Measurements from ENCODE around the gene PRCP.

The PRCP gene

DNA sequence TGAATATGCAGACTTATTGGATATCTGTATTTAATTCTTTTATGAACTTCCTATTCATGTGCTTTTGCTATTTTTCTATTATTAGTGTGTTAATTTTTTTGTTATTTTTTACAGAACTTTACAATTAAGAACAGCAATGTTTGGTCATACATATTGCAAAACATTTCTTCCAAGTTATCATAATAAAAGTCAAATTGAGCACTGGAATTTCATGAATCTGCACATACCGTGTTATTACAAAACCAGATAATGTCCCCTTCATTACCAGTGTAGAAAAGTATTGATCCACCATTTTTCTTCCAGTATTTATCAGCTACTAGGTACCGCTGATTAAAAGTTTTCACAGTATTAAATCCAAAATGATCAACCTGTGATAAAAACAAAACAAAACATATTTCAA, 40.5 kb downstream of the PRCP start:
- Histone ChIP-seq H2AFZ (ENCODE audit: insufficient read depth, low read length, poor library complexity) (no peak overlapping the region), H3K79me1 (ENCODE audit: low read length) (no peaks in the 10 kb centered on the region), H3K79me2 (ENCODE audit: control insufficient read depth, insufficient read depth, low read length, poor library complexity) (no peaks in the 10 kb centered on the region), H3K18ac (ENCODE audit: low read length) (no peak overlapping the region), H3K4me2 (ENCODE audit: low read length) (no peak overlapping the region), H3K4me3 (ENCODE audit: low read depth, low read length) (no peak overlapping the region), H3K9ac (ENCODE audit: low read length) (no peak overlapping the region), H2BK120ac (ENCODE audit: insufficient read depth, low read length, poor library complexity) (no peak overlapping the region), H4K8ac (ENCODE audit: low read depth, low read length) (no peak overlapping the region), H3K4ac (ENCODE audit: low read depth, low read length) (no peak overlapping the region), H3K4me1 (ENCODE audit: control insufficient read depth in 1 of 2, insufficient read depth in 2 of 2, low read length in 2 of 2) (no peaks in the 10 kb centered on the region), H2BK5ac (ENCODE audit: low read depth, low read length, poor library complexity) (no peak overlapping the region), H3K23ac (ENCODE audit: low read length) (no peak overlapping the region), H3K27me3 (ENCODE audit: insufficient read depth, low read length) (no peaks in the 10 kb centered on the region), H3K14ac (ENCODE audit: low read length) (no peak overlapping the region), H2BK12ac (ENCODE audit: low read length) (no peak overlapping the region), H3K36me3 (ENCODE audit: control insufficient read depth in 1 of 2, insufficient read depth in 2 of 2, low read length in 2 of 2) (no peaks in the 10 kb centered on the region), H2AK5ac (ENCODE audit: low read length) (no peak overlapping the region), H4K12ac (ENCODE audit: low read depth, low read length) (no peak overlapping the region), H3K9me3 (ENCODE audit: insufficient read depth, low read depth, low read length) (no peaks in the 10 kb centered on the region), H3K27ac (ENCODE audit: low read depth, low read length) (no peak overlapping the region), H4K91ac (ENCODE audit: low read depth, low read length) (no peak overlapping the region)
- no peak for DNase-seq
- WGBS (ENCODE audit: extremely low coverage, insufficient coverage, insufficient read length) = no CpG with 5 or more reads among the region's 2 CpGs

DNA sequence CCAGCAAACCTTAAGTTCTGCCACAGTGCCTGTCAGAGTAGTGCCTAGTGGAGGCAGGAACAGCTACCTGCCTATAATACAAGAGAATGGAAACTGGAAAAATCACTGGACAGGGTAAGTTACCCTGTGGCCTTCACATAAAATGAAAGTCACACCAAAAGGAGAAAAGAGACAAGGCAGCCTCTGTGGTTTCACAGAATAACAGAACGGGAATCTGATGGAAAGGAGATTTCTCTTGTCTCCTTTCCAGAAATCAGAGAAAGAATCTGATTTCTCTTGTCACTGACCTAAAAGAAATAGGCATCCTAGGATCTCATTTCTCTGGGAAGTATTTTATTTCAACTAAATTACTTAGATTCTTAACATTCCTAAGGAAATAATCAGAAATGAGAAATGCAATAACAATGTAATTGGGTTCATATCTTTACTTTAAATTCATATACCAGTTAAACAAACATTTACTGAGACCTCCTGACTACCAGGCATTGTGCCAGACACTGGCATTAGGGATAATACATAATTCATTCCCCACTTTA, 41.6 kb downstream of the PRCP start:
- H4K8ac ChIP-seq (ENCODE audit: low read depth, low read length) = no peak overlapping the region
- no peak overlapping the region for H3K4ac ChIP-seq (ENCODE audit: low read depth, low read length)
- no peak overlapping the region for H2BK5ac ChIP-seq (ENCODE audit: low read depth, low read length, poor library complexity)
- no peak overlapping the region for H3K4me2 ChIP-seq (ENCODE audit: low read length)
- no peaks in the 10 kb centered on the region for H3K79me1 ChIP-seq (ENCODE audit: low read length)
- no peaks in the 10 kb centered on the region for H3K79me2 ChIP-seq (ENCODE audit: control insufficient read depth, insufficient read depth, low read length, poor library complexity)
- H2BK120ac ChIP-seq (ENCODE audit: insufficient read depth, low read length, poor library complexity) = no peak overlapping the region
- no peak overlapping the region for H3K27ac ChIP-seq (ENCODE audit: low read depth, low read length)
- WGBS (ENCODE audit: extremely low coverage, insufficient coverage, insufficient read length) = no CpG with 5 or more reads among the region's 1 CpG
- no peak overlapping the region for H2AFZ ChIP-seq (ENCODE audit: insufficient read depth, low read length, poor library complexity)
- no peaks in the 10 kb centered on the region for H3K27me3 ChIP-seq (ENCODE audit: insufficient read depth, low read length)
- no peak overlapping the region for H3K4me3 ChIP-seq (ENCODE audit: low read depth, low read length)
- no peak overlapping the region for H3K14ac ChIP-seq (ENCODE audit: low read length)
- no peak overlapping the region for H2AK5ac ChIP-seq (ENCODE audit: low read length)
- no peaks in the 10 kb centered on the region for H3K36me3 ChIP-seq (ENCODE audit: control insufficient read depth in 1 of 2, insufficient read depth in 2 of 2, low read length in 2 of 2)
- peak in 1 of 2 donors; percentile 8 for DNase-seq
- H2BK12ac ChIP-seq (ENCODE audit: low read length) = no peak overlapping the region
- H4K91ac ChIP-seq (ENCODE audit: low read depth, low read length) = no peak overlapping the region
- H3K9me3 ChIP-seq (ENCODE audit: insufficient read depth, low read depth, low read length) = no peaks in the 10 kb centered on the region
- H3K18ac ChIP-seq (ENCODE audit: low read length) = no peak overlapping the region
- no peaks in the 10 kb centered on the region for H3K4me1 ChIP-seq (ENCODE audit: control insufficient read depth in 1 of 2, insufficient read depth in 2 of 2, low read length in 2 of 2)
- no peak overlapping the region for H3K23ac ChIP-seq (ENCODE audit: low read length)
- H4K12ac ChIP-seq (ENCODE audit: low read depth, low read length) = no peak overlapping the region
- H3K9ac ChIP-seq (ENCODE audit: low read length) = no peak overlapping the region

- WGBS (ENCODE audit: extremely low coverage, insufficient coverage, insufficient read length) = no CpG with 5 or more reads among the region's 2 CpGs
- Histone ChIP-seq H2AK5ac (ENCODE audit: low read length) (no peak overlapping the region), H3K23ac (ENCODE audit: low read length) (no peak overlapping the region)
These were observed 42.1 kb downstream of the PRCP start for GRCh38 chr11:82858133-82858532.

DNA sequence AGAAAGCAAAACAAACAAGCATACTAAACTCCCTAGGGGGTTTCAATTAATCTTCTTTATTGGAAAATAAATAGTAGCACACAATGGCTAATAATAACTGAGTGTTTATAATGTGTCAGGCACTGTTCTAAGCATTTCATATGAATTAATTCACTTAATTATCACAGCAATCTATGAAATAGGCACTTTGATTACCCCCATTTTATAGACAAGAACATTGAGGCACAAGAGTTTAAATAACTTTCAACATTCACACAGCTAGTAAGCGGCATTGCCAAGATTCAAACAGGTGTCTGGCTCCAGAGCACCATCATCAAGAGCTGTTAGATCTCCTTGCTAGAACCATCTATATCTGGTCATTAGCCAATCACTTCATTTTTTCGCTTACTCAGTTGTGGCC, 43.1 kb downstream of the PRCP start:
- Histone ChIP-seq H2BK5ac (ENCODE audit: low read depth, low read length, poor library complexity) (no peak overlapping the region), H3K27ac (ENCODE audit: low read depth, low read length) (no peak overlapping the region), H3K79me2 (ENCODE audit: control insufficient read depth, insufficient read depth, low read length, poor library complexity) (no peaks in the 10 kb centered on the region), H2AFZ (ENCODE audit: insufficient read depth, low read length, poor library complexity) (no peak overlapping the region), H2BK12ac (ENCODE audit: low read length) (no peak overlapping the region), H3K4me3 (ENCODE audit: low read depth, low read length) (no peak overlapping the region), H3K14ac (ENCODE audit: low read length) (no peak overlapping the region), H3K4me2 (ENCODE audit: low read length) (no peak overlapping the region), H2AK5ac (ENCODE audit: low read length) (no peak overlapping the region), H4K12ac (ENCODE audit: low read depth, low read length) (no peak overlapping the region), H3K27me3 (ENCODE audit: insufficient read depth, low read length) (no peaks in the 10 kb centered on the region), H4K8ac (ENCODE audit: low read depth, low read length) (no peak overlapping the region), H3K36me3 (ENCODE audit: control insufficient read depth in 1 of 2, insufficient read depth in 2 of 2, low read length in 2 of 2) (no peaks in the 10 kb centered on the region), H3K9ac (ENCODE audit: low read length) (no peak overlapping the region), H3K79me1 (ENCODE audit: low read length) (no peaks in the 10 kb centered on the region), H3K18ac (ENCODE audit: low read length) (no peak overlapping the region), H3K23ac (ENCODE audit: low read length) (no peak overlapping the region), H2BK120ac (ENCODE audit: insufficient read depth, low read length, poor library complexity) (no peak overlapping the region), H4K91ac (ENCODE audit: low read depth, low read length) (no peak overlapping the region), H3K4me1 (ENCODE audit: control insufficient read depth in 1 of 2, insufficient read depth in 2 of 2, low read length in 2 of 2) (no peaks in the 10 kb centered on the region), H3K9me3 (ENCODE audit: insufficient read depth, low read depth, low read length) (no peaks in the 10 kb centered on the region), H3K4ac (ENCODE audit: low read depth, low read length) (no peak overlapping the region)
- DNase-seq = no peak
- no CpG with 5 or more reads among the region's 2 CpGs for WGBS (ENCODE audit: extremely low coverage, insufficient coverage, insufficient read length)

More at GRCh38 chr11:82858133-82858532, 42.1 kb downstream of the PRCP start:
- Histone ChIP-seq H2BK5ac (ENCODE audit: low read depth, low read length, poor library complexity) (no peak overlapping the region), H3K9me3 (ENCODE audit: insufficient read depth, low read depth, low read length) (no peaks in the 10 kb centered on the region), H3K4me3 (ENCODE audit: low read depth, low read length) (no peak overlapping the region), H3K36me3 (ENCODE audit: control insufficient read depth in 1 of 2, insufficient read depth in 2 of 2, low read length in 2 of 2) (no peaks in the 10 kb centered on the region), H2AFZ (ENCODE audit: insufficient read depth, low read length, poor library complexity) (no peak overlapping the region), H3K18ac (ENCODE audit: low read length) (no peak overlapping the region), H2BK120ac (ENCODE audit: insufficient read depth, low read length, poor library complexity) (no peak overlapping the region), H3K4me1 (ENCODE audit: control insufficient read depth in 1 of 2, insufficient read depth in 2 of 2, low read length in 2 of 2) (no peaks in the 10 kb centered on the region), H3K79me2 (ENCODE audit: control insufficient read depth, insufficient read depth, low read length, poor library complexity) (no peaks in the 10 kb centered on the region), H3K4me2 (ENCODE audit: low read length) (no peak overlapping the region), H4K12ac (ENCODE audit: low read depth, low read length) (no peak overlapping the region), H3K4ac (ENCODE audit: low read depth, low read length) (no peak overlapping the region), H2BK12ac (ENCODE audit: low read length) (no peak overlapping the region), H4K8ac (ENCODE audit: low read depth, low read length) (no peak overlapping the region), H3K27me3 (ENCODE audit: insufficient read depth, low read length) (no peaks in the 10 kb centered on the region), H3K9ac (ENCODE audit: low read length) (no peak overlapping the region), H3K27ac (ENCODE audit: low read depth, low read length) (no peak overlapping the region), H4K91ac (ENCODE audit: low read depth, low read length) (no peak overlapping the region), H3K79me1 (ENCODE audit: low read length) (no peaks in the 10 kb centered on the region), H3K14ac (ENCODE audit: low read length) (no peak overlapping the region)
- DNase-seq = no peak

Measured in trophoblast cell (in vitro differentiated cells and primary cell).